CD4-positive, alpha-beta T cell treated with Interleukin-12 subunit alpha and Interleukin-12 subunit beta, for 1 hour (primary cell): ENCODE results near the gene ZNF618.

Experiments used
- DNase-seq: peaks from one replicate; pipeline ENCODE4 v3.0.0-alpha.2; 2020

Gene ZNF618

DNA sequence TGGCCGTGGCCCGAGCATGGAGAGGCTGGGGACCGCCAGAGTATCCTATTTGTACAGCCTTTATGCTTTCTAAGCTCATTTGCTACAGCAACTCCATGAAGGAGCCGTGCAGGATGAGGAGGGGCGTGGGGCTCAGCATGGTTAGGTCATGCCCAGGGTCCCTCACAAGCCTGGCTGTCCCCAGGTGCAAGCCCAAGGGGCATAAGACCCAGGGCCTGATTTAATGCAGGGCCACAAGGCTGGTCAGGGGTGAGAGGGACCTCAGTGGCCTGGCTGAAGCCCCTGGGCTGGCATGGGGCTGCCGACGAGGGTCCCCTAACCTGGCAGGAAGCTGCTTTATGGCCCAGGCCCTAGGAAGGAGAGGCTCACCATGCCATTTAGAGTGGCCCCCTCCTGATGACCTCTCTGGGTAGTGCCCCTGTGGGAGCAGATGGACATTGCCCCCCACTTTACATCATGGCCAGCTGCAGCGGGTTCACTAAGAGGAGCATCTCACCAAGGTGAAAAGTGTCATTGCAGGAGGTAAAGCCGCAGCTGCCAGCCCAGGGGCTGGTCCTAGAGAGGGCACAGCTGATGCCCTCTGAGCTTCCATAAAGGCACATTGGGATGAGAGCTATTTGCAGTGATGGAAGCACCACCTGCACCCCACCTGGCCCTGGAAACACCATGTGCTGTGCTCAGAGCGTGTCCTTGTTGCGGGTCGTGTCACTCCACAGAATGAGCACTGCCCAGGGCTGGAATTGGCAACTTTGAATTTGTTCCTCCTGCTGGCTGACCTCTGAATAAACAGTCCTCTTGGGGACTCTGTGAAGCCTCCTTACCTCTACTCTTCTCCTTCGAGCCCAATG lies 58.9 kb downstream of the ZNF618 start:
- no peak for DNase-seq

DNA sequence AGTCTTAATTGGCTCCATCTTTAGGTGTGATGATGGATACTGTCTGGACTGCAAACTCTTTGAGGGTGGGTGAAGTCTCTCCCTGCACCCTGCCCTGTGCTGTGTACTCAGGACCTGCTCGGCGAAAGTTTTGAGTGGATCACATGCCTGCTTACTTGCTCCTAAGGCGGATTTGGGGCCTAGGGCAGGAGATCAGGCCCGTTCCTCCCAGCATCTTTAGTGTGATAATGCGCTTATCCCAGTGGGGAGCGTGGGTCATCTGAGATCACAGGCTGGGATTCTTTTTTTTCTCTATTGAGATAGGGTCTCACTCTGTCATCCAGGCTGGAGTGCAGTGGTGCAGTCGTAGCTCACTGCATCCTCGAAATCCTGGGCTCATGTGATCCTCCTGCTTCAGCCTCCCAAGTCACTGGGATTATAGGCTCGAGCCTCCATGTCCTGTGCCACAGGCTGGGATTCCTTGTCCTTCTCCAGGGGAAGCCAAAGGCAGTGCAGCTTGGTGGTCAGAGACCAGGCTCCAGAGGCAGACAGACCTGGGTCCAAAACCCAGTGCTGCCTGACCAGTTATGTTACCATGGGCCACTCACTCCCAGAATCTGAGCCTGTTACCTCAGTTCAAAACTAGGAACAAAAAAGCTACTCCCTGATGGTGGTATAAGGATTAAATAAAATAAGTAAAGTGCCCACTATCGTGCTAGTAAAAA lies 59.7 kb downstream of the ZNF618 start:
- DNase-seq, result no peak

DNA sequence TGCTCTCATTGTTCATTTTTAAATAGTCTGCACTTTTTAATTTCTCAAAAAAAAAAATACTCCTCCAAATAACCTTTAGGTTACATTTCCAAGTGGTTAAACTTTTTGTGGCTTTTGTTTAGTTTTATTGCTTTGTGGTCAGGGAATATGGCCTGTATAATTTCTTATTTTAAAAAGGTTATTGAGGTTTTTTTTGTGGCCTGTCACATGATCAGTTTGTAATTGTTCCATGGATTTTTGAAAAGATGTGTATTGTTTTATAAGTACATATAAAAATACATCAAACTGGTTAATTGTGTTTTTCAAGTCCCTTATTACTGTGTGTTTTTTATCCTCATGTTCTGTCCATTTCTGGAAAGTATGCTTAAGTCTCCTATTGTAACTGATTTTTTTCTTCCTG lies 64.0 kb downstream of the ZNF618 start:
- no peak for DNase-seq

DNA sequence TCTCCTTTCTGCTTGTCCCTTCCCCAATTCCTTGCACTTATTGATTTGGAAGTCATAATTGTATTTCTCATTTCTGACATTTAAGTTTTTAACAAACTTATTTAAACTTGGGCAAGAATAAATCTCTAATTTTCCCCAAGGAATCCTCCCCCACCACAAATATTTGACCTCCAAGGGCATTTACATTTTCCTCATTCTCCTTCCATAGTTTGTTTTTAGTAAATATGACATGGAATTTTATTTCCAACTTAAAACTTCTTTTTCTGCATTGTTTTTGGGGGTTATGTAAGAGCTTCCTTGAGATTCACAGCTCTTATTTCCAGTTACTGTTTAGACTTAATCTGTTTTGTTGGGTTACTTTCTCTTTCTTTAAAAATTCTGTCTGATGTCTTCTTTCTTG lies 64.9 kb downstream of the ZNF618 start:
- no peak for DNase-seq

DNA sequence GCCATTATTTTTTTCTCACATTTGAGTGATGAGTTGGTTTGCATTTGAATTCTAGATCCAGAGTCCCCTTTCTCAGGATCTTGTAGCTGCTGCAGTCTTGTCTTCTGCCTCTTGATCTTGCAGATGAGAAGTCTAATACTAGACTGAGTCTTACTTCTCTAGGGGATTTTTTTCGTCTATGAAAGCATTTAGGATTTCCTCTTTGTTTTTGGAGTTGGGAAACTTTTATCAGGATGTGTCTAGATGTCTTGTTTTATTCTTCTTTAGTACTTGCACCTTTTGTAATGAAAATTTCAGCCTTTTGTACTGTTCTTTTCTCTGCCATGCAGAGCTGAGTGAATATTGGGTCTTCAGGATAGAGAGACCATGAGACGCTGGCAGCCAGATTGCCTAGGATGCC lies 65.4 kb downstream of the ZNF618 start:
- no peak for DNase-seq

DNA sequence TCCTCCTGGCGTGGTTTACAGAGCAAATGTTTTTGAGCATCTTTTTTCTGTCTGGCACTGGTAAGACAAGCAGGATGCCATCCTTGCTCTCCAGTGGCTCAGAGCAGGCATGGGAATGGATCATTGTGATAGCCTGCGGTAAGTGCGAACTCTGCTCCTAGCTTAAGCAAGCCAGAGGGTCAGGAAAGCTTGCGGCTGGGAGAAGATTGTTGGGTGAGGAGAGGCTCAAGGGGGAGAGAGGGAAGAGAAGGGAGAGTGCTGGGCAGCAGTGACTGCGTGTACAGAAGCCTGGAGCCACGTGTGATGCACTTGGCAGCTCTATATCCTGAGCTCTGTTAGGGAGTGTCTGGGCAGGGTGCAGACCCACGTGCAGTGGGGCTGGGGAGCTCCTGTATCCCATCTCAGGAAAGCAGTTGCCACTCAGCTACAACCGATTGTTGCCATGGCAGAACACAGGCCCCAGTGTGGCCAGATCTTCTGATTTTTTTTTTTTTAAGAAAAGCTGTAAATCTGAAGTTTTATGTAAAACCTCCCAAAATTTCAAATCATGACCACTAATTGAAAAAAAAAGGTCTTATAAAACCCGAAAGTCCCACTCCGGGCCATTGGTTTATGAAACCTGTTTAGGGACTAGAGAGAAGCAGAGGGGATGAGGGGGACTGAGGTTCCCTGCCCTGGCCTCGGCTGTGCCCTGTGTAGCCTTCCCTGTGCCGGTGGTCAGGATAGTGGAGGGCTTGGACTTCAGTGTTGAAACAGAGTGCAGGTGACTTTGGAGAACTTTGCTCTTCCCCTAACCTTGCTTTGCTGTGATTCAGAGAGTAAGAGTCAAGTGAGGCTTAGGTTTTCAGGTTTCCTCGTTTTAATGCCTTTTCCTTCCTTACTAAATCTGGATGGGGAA lies 67.3 kb downstream of the ZNF618 start:
- no peak for DNase-seq

DNA sequence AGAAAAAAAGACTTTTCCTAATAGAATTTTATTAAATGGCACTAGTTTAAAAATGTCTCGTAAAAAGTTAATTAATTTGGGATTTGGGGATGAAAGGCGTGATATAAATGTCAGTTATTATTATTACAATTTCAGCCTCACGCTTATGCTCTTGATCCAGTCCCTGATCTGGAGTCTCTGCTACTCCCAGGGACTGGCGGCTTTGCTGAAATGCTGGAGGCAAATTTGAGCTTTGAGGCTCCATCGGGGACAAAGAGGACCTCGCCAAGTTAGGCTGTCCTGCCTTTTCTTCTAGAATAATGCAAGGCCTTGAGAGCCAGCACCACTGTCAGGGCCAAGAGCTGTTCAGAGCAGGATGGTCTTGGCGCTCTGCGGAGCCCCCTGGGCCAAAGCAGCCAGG lies 69.7 kb downstream of the ZNF618 start:
- DNase-seq, result no peak

DNA sequence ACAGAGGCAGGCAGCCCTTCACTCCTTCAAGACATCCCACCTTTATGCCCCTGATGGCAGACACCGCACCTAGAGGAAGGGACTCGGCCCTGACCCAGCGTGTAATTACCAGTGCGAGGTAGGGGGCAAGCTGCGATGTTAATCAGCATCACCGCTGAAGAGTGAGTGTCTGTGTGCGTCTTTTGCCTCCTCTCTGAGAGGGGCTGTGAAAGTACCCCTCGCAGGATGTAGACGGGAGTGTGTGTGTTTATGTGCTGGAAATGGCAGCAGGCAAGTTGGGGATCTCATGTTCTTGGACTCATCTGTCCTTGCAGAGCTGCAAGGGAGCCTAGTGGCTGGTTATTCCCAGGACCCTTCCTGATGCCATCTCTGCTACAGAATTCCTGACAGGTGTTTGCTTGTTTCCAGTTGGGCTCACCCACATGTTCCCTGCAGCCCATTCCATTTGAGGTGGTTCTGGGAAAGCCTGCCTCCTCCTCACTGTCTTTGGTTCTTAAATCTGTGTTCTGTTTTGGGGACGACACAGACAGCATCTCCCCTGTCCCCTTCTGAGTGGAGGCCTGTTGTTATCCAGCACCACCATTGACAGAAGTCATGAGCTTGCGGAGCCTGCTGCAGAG lies 70.5 kb downstream of the ZNF618 start:
- DNase-seq, result no peak

DNA sequence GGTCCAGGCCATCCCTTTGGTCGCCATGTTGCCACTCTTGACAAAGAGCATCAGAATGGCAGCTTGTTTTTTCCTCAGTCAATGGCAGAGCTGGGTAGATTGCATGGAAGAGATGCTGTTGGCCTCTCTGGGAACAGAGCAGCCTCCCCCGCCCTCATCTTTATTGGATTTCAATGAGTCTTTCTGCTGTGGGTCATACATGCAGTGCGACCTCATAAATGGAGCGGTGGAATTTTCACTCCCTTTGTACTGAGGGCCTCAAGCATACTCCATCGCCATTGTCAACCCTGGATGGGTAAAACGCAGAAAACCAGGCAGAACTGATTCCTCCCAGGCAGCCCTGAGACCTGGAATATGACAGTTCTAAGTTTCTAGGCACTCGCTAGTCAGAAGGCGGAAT lies 71.8 kb downstream of the ZNF618 start:
- DNase-seq, result no peak

DNA sequence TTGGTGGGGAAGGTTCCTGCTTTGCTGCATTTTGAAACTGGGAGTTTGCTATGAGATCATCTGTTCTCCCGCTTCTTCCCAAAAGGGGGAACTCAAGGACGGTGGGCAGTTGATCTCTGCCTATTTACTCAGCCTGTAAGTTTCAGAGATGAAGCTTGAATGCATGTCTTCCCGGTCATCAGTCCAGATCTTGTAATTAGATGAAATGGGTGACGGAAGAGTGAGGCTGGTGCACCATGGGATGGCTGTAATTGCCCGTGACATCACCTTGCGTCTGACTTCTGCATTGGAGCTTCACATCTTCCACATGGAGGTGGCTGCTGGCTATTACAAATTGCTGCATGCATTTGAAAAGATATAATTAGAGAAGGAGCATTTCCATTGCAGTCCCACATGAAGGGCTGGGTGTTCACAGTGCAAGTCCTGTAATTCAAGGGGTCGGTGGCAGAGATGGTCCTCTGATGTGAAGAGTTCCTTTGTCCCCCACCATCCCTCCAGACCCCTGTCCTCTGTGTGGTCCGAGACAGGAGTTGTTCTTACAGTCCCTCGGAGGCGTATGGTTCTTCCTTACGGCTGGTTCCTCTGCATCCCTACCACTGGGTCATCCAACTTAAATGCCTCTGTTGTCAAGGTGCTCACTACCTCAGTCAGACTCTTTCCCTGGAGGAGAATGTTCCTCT lies 72.9 kb downstream of the ZNF618 start:
- no peak for DNase-seq

DNA sequence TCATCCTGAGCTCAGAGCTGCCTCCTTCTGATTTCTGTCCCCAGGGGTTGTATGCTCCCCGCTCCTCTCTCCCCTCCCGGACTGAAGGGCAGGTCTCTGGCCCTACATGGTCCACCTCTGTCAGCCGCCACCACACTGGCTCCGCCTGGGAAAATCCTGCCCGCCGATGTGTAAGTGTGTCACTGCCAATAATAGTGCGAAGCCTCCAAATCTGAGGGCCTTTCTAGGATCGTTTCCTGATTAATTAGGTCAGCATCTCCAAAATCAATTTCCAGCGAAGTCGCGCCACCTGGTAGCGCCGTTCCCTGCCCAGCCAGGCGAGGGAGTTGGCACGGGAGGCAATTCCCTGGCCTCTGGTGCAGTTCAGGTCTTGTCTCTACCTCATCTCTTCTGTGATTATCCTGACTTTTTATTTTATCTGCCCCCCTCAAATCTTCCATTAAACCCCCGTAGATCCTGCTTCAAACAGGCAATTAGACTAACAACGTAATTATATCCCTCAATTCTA lies 73.5 kb downstream of the ZNF618 start:
- DNase-seq, result no peak

DNA sequence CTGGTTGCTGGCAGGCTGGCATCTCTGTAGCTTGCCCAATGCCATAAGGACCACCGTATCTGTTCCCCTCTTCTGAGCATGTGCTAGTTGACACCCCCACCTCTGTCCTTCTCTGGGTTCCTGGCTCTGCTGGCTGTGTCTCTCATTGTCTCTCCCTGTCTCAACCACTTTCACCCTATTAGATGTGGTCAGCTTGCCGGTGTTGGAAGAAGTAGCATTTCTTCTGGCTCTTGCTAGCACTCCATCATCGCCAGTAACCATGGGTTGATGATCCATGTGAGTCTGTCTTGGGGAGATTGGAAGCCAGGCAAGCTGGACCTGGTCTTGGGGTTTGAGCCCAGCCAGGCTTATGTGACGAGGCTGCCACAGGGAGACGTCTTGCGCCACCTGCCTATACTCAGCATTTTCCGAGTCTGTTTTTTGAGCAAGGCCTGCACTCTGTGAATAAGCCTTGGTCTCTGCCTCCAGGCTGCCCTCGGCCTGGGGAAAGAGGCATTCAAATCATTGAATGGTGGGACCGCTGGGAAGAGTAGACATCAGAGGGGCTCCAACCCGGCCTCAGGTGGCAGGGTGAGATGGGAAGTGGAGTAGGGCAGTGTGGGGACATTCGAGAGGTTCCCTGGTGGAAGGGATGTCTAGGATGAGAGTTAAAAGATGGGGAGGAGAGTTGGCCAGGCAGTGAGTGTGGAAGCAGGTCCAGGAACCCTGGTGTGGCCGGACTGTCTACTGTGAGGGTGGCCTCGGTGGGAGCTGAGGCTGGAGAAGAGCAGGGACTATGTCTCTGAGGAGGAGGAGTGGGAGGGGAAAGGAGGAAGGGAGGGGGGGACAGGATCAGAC lies 74.3 kb downstream of the ZNF618 start:
- no peak for DNase-seq

DNA sequence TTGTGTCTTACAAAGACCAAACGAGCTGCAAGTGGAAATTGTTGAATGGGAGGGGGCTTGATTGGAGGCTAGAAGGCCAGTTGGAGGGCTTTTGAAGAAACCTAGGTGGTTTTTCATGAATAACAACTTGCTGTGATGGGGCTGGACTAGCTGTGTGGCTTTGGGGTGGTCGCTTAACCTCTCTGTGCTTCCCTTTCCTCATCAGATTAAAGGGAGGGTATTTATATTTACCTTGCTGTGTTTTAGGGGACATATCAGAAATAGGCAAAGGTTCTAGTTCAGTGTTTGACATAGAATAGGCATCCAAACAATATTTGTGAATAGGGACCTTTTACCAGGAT lies 74.9 kb downstream of the ZNF618 start:
- DNase-seq, result no peak

DNA sequence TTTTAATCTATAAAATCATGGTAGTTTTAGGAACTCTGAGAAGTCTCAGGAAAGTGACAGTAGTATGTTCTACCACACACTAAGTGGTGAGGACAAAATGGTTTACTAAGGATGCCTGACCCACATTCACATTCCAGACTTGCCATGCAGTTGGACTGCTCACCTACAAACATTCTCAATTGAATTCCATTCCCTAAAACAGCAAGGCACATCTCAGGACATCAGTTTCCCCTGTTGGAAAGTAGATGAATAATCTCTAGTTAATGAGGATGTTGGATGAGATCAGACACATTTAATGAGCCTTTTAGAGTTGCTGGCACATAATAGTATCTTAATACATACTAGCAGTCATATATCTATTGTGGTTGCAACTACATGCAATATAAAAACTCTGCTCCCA lies 76.6 kb downstream of the ZNF618 start:
- no peak for DNase-seq

DNA sequence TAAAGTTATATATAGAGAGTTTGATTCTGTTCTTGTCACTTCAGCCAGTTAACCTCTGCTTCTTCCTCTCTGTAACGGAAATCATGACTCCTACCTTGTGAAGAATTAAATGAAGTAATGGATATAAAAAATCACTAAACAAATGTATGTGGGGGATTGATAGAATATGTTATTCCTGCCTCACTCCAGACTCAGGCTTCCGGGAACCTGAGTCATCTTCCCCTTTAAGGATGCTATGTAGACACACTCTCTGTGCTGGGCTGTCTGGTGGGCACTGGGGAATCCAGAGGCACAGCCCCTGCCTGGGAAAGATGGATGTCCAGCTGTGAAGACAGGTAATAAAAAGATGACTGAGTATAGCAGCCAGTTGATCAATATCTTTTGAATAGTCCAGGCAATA lies 77.4 kb downstream of the ZNF618 start:
- DNase-seq, result no peak

DNA sequence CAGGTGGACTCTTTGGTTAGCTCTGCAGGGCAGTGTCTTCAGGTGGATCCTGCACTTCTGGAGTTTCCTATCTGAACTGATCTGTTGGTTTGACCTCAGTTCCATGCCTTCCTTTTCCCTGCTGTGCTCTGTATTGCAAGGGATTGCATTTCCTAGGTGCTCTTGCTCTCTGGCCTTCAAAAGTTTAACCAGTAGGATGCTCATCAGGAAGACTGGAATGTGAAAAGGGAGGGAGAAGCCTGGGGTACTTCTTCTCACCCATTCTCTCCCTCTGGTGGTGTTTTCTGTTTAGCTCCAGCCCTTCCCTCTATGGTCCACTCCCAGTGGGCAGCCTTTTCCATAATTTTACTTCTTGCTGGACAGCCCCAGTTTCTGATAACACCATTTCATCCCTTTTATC lies 78.5 kb downstream of the ZNF618 start:
- no peak for DNase-seq

DNA sequence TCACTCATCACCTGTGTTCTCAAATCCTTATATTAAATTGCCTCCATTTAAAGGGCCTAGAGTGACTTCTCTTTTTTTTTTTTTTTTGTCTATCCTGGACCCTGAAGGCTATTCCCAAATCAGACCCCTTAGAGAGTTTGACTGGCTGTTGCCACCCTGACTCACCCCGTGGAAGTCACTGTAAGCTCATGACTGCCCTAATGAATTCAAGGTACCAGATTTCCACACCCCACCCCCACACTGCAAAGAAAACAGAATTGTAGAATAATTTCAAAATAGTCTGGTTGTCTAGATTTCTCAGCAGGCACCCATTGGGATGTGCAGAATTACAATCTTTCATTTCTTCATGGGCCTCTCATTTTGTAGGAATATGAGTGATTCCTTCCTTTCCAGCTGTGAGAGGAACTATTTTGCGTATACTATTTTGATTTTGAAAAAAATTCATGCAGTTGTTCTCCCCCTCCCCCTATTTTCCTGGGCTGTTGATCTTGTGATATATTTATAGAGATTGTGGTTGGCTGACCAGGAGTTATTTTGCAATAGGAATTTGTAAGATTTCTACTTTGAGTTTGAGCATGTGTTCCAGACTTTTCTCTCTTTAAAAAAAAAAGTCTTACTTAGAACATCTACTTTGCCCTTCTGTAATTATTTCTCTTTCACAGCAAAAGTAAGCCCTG lies 79.1 kb downstream of the ZNF618 start:
- DNase-seq, result no peak

DNA sequence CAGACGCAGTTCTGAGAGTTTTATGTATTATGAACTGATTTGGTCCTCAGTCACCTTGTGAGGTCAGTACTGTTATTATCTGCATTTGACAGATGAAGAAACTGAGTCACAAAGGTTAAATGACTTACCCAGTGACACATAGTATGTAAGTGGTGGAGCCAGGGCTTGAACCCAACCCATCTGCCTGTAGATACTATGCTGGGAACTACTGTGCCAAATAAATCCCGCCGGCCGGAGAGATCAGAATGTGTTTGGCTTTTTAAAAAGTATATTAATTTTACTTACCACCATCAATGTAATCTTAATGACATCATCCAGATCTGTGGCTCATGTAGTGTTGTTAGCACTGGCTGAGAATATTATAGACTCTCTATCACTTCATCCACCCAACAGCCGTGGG lies 80.8 kb downstream of the ZNF618 start:
- no peak for DNase-seq

DNA sequence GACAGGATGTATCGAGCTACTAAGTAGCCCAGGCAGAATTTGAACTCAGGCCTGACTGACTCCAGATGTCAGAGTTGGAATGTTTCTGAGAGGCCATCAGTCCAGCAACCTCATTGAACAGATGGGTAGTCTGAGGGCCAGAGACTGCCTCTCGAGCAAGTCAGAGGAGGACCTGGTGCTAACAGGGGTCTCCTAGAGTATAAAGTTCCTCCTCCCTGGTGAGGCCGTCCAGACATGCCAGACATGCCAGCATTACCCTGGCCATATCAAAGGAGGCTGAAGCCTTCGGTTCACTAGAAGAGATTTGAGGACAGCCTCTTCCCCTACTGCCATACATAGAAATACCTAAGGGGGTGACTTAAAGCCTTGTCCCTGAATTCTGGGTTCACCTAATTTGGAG lies 81.2 kb downstream of the ZNF618 start:
- DNase-seq, result no peak

DNA sequence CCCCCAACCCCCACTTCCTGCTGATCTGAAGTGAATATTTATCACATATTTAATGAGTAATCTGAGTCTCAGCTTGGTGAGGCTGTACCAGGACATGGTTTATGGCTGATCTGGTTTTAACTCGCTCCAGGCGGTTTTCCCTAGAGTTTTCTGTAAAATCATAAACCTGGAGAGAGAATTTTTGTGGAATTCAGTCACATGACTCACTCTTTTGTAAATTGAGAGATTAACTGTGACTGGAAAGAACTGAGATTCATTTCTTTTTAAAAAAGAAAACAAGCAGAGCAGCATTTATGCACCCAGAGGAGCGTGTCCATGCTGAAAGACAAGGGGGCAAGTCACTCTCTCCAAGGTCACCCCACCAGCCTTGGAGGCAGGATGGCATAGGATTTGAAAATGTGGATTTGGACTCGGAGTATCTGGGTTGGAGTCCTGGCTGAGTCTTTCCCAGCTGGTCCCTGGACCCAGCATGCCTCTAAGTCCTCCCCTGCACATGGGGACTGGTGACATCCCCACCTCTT lies 81.8 kb downstream of the ZNF618 start:
- DNase-seq, result no peak

DNA sequence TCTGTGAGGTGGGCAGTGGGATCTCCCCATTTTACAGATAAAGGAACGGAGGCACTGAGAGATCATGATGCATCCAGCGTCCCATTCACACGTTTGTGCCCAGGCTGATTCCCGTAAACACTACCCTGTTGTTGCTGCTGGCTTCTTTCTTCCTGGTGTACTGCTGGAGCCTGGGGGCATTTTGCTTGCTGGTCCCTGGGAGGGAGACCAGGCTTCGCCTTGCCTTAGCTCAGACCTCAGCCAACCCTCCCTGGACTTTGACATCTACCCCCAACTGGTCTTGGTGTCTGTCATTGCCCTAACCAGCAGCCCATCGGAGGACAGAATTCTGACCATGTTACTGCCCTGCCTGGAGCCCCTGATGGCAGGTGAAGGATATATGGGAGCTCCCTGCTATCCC lies 82.4 kb downstream of the ZNF618 start:
- no peak for DNase-seq
